ENCODE data around the gene PARD6B. TPM values are rescaled to one million over a fixed set of nuclear protein-coding genes. Genes with fewer than 3 reads are reported as not detected.

Gene PARD6B
- polyA plus RNA-seq, 1 of the 3 experiments (the other 2 are of a cell fraction): 0.49 TPM

DNA sequence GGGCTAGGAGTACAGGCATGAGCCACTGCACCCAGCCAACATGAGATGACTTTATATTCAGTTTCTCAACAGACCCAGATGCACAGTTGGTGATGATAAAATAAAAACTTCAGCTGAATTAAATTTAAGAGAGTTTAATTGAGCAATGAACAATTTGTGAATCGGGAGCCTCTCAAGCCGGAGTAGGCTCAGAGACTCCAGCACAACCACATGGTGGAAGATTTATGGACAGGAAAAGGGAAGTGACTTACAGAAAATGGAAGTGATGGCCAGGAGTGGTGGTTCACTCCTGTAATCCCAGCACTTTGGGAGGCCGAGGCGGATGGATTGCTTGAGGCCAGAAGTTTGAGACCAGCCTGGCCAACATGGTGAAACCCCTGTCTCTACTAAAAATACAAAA is 53.1 kb downstream of the PARD6B start:
- Histone ChIP-seq H3K79me2 (ENCODE audit: insufficient read depth) (no peaks in the 10 kb centered on the region), H3F3A (replicated peaks; ENCODE audit: insufficient read depth) (no peaks in the 10 kb centered on the region), H3K27me3 (ENCODE audit: insufficient read depth) (no peaks in the 10 kb centered on the region), H3K36me3 (replicated peaks in 1 of 2; ENCODE audit: control insufficient read depth in 1 of 2, insufficient read depth in 2 of 2, low read length in 1 of 2) (no peaks in the 10 kb centered on the region), H3K9me2 (no peaks in the 10 kb centered on the region), H3K9ac (no peak overlapping the region), H3K4me1 (ENCODE audit: control insufficient read depth in 1 of 2, insufficient read depth in 2 of 2, low read depth in 1 of 2, low read length in 1 of 2) (peaks cover 0 to 11% of the 10 kb centered on the region in 2 experiments; a peak in 1 of 4 replicates), H3K27ac (ENCODE audit: low read depth in 2 of 2, low read length in 1 of 2) (no peak overlapping the region), H2AFZ (ENCODE audit: low read depth) (no peak overlapping the region), H3K4me3 (ENCODE audit: low read depth in 2 of 2, low read length in 1 of 2) (no peak overlapping the region), H4K20me1 (ENCODE audit: insufficient read depth) (no peaks in the 10 kb centered on the region), H3K9me3 (no peaks in the 10 kb centered on the region), H3K4me2 (no peak overlapping the region)
- POLR2A ChIA-PET: interaction anchor here (0.8 kb wide), 1 partner anchor 11 kb away, joined by 4 read pairs; the partner anchor contains the start of gene BCAS4
- DNase-seq: no peak
- 92% methylated on average over 4 of the region's 4 CpGs for WGBS (ENCODE audit: low lambda C conversion rate)
- TF ChIP-seq MXI1 (IDR thresholded peaks at IDR 0.05; ENCODE audit: low read depth, low read length): no peak
- CTCF ChIA-PET: interaction anchor here (1.0 to 3.3 kb wide), 2 partner anchors 10 to 11 kb away, joined by 3 to 19 read pairs; partner anchors contain the start of gene BCAS4

DNA sequence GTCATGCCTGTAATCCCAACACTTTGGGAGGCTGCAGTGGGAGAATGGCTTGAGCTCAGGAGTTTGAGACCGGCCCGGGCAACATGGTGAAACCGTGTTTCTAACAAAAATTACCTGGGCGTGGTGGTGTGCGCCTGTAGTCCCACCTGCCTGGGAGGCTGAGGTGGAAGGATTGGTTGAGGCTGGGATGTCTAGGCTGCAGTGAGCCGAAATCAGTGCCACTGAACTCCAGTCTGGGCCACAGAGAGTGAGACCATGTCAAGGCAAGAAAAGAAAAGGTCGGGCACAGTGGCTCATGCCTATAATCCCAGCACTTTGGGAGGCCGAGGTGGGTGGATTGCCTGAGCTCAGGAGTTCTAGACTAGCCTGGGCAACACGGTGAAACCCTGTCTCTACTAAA is 55.3 kb downstream of the PARD6B start:
- no peak for TF ChIP-seq TEAD4 (IDR thresholded peaks at IDR 0.05; ENCODE audit: borderline replicate concordance, insufficient read depth)
- no peak for TF ChIP-seq ELF1 (IDR thresholded peaks at IDR 0.05)
- CTCF ChIA-PET: interaction anchor here (0.7 to 11.3 kb wide), 6 partner anchors 8 to 607 kb away, joined by 3 to 340 read pairs (median 4); partner anchors contain the start of genes ADNP and BCAS4

DNA sequence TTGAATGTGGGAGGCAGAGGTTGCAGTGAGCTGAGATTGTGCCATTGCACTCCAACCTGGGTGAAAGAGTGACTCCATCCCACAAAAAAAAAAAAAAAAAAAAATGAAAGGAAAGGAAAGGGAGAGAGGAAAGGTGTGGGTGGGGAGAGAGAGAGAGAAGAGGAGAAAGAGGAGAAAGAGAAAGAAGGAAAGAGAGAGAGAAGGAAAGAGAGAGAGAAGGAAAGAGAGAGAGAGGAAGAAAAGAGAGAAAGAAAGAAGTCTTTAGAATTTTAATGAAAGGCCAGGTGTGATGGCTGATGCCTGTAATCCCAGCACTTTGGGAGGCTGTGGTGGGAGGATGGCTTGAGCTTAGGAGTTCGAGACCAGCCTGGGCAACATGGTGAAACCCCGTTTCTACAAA is 55.8 kb downstream of the PARD6B start:
- CTCF ChIA-PET: interaction anchor here (0.7 to 11.3 kb wide), 4 partner anchors 7 to 255 kb away, joined by 3 to 340 read pairs (median 7); partner anchors contain the start of genes ADNP and BCAS4
- no peaks in the 10 kb centered on the region for H3K79me2 ChIP-seq (ENCODE audit: insufficient read depth)
- H3K27ac ChIP-seq (ENCODE audit: low read depth in 2 of 2, low read length in 1 of 2): no peak overlapping the region
- H3K9me2 ChIP-seq: no peaks in the 10 kb centered on the region
- no peaks in the 10 kb centered on the region for H3K27me3 ChIP-seq (ENCODE audit: insufficient read depth)
- no peaks in the 10 kb centered on the region for H3K9me3 ChIP-seq
- no peaks in the 10 kb centered on the region for H4K20me1 ChIP-seq (ENCODE audit: insufficient read depth)
- H3F3A ChIP-seq (replicated peaks; ENCODE audit: insufficient read depth): no peaks in the 10 kb centered on the region
- no peak overlapping the region for H3K9ac ChIP-seq
- no peak overlapping the region for H3K4me3 ChIP-seq (ENCODE audit: low read depth in 2 of 2, low read length in 1 of 2)
- H3K36me3 ChIP-seq (replicated peaks in 1 of 2; ENCODE audit: control insufficient read depth in 1 of 2, insufficient read depth in 2 of 2, low read length in 1 of 2): no peaks in the 10 kb centered on the region
- no peak for DNase-seq
- 91% methylated on average over 2 of the region's 2 CpGs for WGBS (ENCODE audit: low lambda C conversion rate)
- POLR2A ChIA-PET: no interaction called here
- H3K4me2 ChIP-seq: no peak overlapping the region
- H3K4me1 ChIP-seq (ENCODE audit: control insufficient read depth in 1 of 2, insufficient read depth in 2 of 2, low read depth in 1 of 2, low read length in 1 of 2): peaks cover 8 to 21% of the 10 kb centered on the region in 2 experiments; a peak in 3 of 4 replicates
- H2AFZ ChIP-seq (ENCODE audit: low read depth): no peak overlapping the region
- TF ChIP-seq NRF1 (IDR thresholded peaks at IDR 0.05; ENCODE audit: low read depth, low read length): no peak

More for the DNA sequence above, 55.3 kb downstream of the PARD6B start:
- H3F3A ChIP-seq (replicated peaks; ENCODE audit: insufficient read depth): no peaks in the 10 kb centered on the region
- H3K36me3 ChIP-seq (replicated peaks in 1 of 2; ENCODE audit: control insufficient read depth in 1 of 2, insufficient read depth in 2 of 2, low read length in 1 of 2): no peaks in the 10 kb centered on the region
- no peak overlapping the region for H3K27ac ChIP-seq (ENCODE audit: low read depth in 2 of 2, low read length in 1 of 2)
- peaks cover 8 to 21% of the 10 kb centered on the region in 2 experiments; a peak in 3 of 4 replicates for H3K4me1 ChIP-seq (ENCODE audit: control insufficient read depth in 1 of 2, insufficient read depth in 2 of 2, low read depth in 1 of 2, low read length in 1 of 2)
- H3K9me3 ChIP-seq: no peaks in the 10 kb centered on the region
- no peak overlapping the region for H2AFZ ChIP-seq (ENCODE audit: low read depth)
- H3K4me3 ChIP-seq (ENCODE audit: low read depth in 2 of 2, low read length in 1 of 2): no peak overlapping the region
- no peaks in the 10 kb centered on the region for H4K20me1 ChIP-seq (ENCODE audit: insufficient read depth)
- no peaks in the 10 kb centered on the region for H3K79me2 ChIP-seq (ENCODE audit: insufficient read depth)
- DNase-seq: no peak
- H3K4me2 ChIP-seq: no peak overlapping the region
- WGBS (ENCODE audit: low lambda C conversion rate): 94% methylated on average over 9 of the region's 9 CpGs
- no peak overlapping the region for H3K9ac ChIP-seq
- H3K27me3 ChIP-seq (ENCODE audit: insufficient read depth): no peaks in the 10 kb centered on the region
- POLR2A ChIA-PET: no interaction called here
- no peaks in the 10 kb centered on the region for H3K9me2 ChIP-seq
